ENCODE data around the gene UVSSA.
"Not testable (repeated sequence)": the region's sequence is repeated elsewhere in the genome, so short reads cannot be mapped to it uniquely, and the experiment has no call there.

Gene UVSSA

GRCh38 chr4:1331591-1332353 lies 15.2 kb upstream of the UVSSA start:
- DNase-seq (ENCODE audit: low read depth): no peak

DNA sequence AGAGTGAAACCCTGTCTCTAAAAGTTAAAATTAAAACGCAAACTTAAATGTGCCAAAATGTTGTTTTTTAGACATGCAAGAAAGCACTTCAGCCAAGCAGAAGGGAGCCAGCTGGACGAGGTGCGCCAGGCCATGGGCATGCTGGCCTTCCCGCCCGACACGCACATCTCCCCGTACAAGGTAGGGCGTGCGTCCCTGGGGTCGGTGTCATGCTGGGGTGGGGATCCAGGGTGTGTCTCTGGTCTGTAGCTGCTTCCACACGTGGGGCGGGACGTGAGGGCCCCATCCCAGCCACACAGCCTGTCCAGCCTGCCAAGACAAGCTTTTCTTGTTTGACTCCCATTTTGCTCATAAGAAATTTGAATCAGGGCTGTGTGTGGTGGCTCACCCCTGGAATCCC lies 14.3 kb upstream of the UVSSA start:
- no peak for DNase-seq (ENCODE audit: low read depth)

- DNase-seq (ENCODE audit: low read depth): no peak
Measured at GRCh38 chr4:1333256-1333655, 13.8 kb upstream of the UVSSA start.

- not testable (repeated sequence) for DNase-seq (ENCODE audit: low read depth)
Measured at GRCh38 chr4:1333851-1334578, 13.0 kb upstream of the UVSSA start.

DNA sequence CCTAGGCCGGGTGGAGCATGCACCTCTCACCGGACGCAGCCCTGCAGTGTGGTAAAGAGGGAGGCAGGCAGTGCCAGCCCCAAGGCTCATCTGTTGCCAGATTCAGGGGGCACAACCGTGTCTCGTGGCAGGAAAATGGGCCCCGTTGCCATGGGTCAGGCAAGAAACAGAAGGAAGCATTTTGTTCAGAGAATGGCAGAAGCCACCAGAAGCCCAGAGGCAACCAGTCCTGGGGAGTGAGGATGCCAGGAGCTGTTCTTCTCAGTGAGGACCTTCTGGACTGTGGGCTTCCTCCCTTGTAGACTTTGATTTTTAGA lies 12.5 kb upstream of the UVSSA start:
- DNase-seq (ENCODE audit: low read depth): no peak

DNA sequence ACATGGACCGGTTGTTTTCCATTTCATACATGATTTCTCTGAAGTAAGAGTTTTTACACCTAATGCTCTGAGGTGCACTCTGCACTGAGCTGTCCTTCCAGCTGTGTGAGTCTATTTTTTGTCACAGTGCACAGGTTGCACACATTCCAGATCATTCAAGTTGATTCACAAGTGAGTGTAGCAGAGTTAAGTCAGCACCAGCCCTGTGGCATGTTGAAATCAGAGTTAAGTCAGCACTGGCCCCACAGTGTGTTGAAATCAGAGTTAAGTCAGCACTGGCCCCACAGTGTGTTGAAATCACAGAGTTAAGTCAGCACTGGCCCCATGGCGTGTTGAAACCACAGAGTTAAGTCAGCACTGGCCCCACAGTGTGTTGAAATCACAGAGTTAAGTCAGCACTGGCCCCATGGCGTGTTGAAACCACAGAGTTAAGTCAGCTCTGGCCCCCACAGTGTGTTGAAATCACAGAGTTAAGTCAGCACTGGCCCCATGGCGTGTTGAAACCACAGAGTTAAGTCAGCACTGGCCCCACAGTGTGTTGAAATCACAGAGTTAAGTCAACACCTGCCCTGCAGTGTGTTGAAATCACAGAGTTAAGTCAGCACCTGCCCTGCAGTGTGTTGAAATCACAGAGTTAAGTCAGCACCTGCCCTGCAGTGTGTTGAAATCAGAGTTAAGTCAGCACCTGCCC lies 11.7 kb upstream of the UVSSA start:
- not testable (repeated sequence) for DNase-seq (ENCODE audit: low read depth)

DNA sequence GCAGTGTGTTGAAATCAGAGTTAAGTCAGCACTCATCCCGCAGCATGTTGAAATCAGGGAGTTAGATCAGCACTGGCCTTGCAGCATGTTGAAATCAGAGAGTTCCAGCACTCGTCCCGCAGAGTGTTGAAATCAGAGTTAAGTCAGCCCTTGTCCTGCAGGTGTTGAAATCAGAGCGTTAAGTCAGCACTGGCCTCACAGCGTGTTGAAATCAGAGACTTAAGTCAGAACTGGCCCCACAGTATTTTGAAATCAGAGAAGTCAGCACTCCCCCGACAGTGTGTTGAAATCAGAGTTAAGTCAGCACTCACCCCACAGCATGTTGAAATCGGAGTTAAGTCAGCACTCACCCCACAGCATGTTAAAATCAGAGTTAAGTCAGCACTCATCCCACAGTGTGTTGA lies 10.9 kb upstream of the UVSSA start:
- no peak for DNase-seq (ENCODE audit: low read depth)

GRCh38 chr4:1337376-1337831 lies 9.6 kb upstream of the UVSSA start:
- DNase-seq (ENCODE audit: low read depth): peak; percentile 29

DNA sequence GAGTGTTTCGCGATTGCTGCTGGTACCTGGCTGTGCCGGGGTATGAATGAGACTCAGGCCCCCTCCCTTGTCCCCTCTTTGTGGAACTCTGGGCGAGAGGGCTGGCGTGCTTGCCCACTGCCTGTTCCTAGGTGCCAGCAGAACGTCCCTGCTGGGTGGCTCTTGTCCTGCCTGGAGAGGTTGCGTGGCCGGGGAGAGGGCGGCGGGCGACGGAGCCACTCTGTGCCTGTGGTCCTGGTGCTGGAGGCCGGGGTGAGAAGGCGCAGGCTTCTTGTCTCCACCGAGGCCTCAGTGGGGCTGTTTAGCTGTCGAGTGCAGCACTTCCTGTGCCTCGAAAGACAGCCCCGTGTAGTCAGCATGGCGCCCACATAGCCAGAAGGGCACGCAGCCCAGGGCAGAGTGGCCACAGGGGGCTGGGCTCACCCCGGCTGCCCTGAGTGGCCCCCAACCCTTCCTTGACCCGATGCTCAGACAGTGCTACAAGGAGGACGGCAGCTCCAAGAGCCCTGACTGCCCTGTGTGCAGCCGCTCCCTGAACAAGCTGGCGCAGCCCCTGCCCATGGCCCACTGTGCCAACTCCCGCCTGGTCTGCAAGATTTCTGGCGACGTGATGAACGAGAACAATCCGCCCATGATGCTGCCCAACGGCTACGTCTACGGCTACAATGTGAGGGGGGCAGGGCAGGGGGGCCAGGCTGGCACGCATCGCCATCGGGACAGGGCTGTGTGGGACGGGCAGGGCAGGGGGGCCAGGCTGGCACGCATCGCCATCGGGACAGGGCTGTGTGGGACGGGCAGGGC lies 8.9 kb upstream of the UVSSA start:
- no peak for DNase-seq (ENCODE audit: low read depth)

DNA sequence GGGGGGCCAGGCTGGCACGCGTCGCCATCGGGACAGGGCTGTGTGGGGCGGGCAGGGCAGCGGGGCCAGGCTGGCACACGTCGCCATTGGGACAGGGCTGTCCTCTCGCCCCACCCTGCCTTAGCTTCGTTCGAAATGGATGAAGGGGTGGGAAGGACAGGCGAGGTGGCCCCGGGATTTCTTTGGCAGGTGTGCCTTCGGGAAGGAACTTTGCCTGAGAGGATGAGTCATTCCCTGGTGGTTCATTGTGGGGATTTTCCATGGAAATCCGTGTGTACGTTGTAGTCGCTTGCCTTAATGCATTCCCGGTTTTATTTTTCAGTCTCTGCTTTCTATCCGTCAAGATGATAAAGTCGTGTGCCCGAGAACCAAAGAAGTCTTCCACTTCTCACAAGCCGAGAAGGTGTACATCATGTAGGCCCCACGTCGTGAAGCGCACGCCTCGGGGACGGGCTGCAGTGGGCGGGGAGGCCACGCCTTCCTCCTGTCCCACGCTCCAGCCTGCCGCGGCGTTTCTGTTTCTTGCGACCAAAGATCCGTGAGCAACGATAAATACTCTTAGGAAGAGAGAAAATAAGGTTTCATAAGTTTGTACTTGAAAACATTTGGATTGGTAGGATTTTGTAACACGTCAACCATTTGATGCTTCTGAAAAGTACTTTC lies 8.1 kb upstream of the UVSSA start:
- DNase-seq (ENCODE audit: low read depth): no peak

GRCh38 chr4:1339489-1339888 lies 7.5 kb upstream of the UVSSA start:
- no peak for DNase-seq (ENCODE audit: low read depth)

DNA sequence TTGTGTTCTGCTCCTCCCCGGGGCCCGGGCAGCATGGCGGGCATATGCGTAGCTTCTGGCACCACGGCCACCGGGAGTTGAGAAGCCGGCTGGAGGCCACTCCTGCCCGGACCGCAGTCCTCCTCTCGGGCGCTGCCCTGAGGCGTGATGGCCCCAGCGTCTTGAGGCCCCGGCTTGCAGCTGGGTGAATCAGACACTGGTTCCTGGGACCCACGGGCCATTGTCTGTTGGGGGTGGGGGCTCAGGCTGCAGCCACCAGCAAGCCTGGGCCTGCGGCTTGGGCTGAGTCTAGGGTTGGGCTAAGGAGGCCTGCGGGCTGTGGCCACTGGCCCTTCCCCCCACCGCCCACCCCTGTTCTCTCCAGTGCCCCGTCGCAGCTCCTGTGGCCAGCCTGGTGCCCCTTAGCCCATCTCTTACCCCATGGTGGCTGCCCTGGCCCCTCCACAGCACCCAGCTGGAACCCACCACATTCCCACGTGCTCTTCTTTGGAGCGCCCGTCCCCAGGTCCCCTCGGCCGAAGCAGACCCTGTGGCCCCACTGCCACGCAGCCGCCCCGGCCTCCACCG lies 6.7 kb upstream of the UVSSA start:
- no peak for DNase-seq (ENCODE audit: low read depth)

GRCh38 chr4:1340861-1341260 lies 6.1 kb upstream of the UVSSA start:
- no peak for DNase-seq (ENCODE audit: low read depth)

DNA sequence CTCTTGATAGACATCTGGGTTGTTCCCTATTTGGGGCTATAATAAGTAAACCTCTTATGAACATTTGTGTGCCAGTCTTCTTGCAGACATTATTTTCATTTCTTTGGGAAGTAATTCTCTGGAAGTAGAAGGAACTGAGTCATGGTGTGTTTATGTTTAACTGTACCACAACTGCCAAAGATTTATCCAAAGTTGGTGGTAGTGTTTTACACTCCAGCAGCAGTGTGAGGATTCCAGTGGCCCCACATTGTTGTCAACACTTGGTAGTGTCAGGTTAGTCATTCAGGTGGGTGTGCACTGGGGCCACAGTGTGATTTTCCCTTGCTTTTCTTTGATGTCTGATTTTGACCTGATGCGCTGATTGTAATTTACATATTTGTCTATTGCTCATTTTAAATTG lies 5.0 kb upstream of the UVSSA start:
- no peak for DNase-seq (ENCODE audit: low read depth)

GRCh38 chr4:1344696-1345095 lies 2.3 kb upstream of the UVSSA start:
- DNase-seq (ENCODE audit: low read depth): no peak

GRCh38 chr4:1345903-1346780 lies 866 bp upstream of the UVSSA start:
- DNase-seq (ENCODE audit: low read depth): peak; percentile 27

DNA sequence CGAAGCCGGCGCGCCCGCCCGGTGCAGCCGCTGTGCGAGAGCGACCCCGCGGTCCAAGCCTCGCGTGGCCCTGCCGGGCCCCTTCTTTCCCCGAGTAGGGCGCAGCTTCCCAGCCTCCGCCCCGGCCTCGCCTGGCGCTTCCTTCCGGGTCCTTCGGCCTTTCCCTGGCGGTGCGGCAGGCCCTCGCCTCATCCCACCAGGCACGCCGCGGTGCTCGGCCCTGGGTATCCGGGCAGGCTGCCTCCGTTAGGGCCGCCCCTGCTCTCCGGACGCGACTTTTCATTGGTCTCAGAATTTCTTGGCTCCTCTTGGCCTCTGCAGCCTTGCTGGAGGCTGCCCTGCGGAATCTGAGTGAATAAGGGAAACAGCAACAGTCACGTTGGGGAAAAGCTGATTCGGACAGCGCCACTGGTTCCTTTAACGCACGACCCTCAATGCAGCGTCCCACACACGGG lies 429 bp downstream of the UVSSA start:
- no peak for DNase-seq (ENCODE audit: low read depth)

DNA sequence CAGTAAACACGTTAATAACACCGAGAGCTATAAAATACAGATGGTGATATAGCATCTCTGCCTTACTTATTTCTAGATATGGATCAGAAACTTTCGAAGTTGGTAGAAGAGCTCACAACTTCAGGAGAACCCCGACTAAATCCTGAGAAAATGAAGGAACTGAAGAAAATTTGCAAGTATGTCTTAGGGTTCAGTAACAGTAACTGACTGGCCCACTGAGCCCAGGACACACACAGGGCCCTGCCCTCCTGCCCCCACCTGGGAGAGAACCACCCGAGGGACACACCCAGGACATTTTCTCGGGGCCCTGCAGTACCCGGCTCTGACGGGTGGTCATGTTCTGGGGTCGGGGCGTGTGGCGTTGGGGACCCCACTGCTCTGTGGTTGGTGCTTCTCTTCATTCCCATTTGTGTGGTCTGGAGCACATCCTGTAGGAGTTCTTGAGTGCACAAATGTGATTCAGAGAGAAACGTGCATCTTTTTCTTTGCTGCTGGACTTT lies 1.1 kb downstream of the UVSSA start:
- no peak for DNase-seq (ENCODE audit: low read depth)

DNA sequence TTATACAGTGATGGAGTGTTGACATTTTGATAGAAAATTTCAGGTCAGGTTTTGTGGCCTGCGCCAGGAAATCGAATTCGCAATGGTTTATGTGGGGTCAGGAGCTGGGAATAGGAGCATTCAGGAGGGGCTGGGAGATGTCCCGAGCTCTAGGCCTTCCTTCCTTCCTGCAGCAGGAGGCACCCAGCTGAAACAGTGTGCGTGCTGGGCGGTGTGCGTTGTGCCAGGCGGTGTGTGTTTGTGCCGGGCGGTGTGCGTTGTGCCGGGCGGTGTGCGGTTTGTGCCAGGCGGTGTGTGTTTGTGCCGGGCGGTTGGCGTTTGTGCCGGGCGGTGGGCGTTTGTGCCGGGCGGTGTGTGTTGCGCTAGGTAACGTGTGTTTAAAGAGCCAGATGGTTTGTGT lies 1.7 kb downstream of the UVSSA start:
- DNase-seq (ENCODE audit: low read depth): no peak

All from activated T-cell treated with anti-CD3 and anti-CD28 coated beads for 1 hour (primary cell).